H1 (cell line): ENCODE measurements around the gene NR1H2. TPM values are rescaled to one million over a fixed set of nuclear protein-coding genes. Genes with fewer than 3 reads are reported as not detected.

Experiments used
- CTCF ChIA-PET: fragments of 300-600 bp; sonication (Branson Sonifier 250); formaldehyde crosslinking; loops from one replicate; lab custom pipeline; 2021; ENCODE audit not compliant: partially characterized antibody; lab: Charles Lee
- POLR2A ChIA-PET: fragments of 300-600 bp; sonication (Branson Sonifier 250); formaldehyde crosslinking; loops from one replicate; lab custom pipeline; 2021; ENCODE audit warnings: inconsistent platforms; ENCODE audit not compliant: partially characterized antibody; lab: Charles Lee
- DNase-seq, 2 experiments: peaks; one replicate each; pipeline versions ENCODE4 v3.0.0 to v3.0.0-alpha.2; 2010 to 2022; ENCODE audit warnings: low spot score in 2 of 2, low read depth in 1 of 2, mixed read lengths in 1 of 2
- FAIRE-seq: peaks from 2 replicates; lab custom pipeline; 2011; peaks lifted over from hg19 to GRCh38; lab: Jason Lieb, UNC
- H2AFZ ChIP-seq: 2 replicates; pipeline ENCODE4 v1.8.1; 2012; ENCODE audit warnings: low read length, inconsistent platforms
- H2AK5ac ChIP-seq: 2 replicates; pipeline ENCODE4 v1.6.1; 2013; ENCODE audit warnings: low read depth, low read length
- H2BK120ac ChIP-seq: replicated peaks from 2 replicates; pipeline ENCODE3; 2013; ENCODE audit warnings: low read depth, low read length, inconsistent platforms
- H2BK12ac ChIP-seq: 2 replicates; pipeline ENCODE4 v1.6.1; 2013; ENCODE audit warnings: low read depth, low read length
- H2BK15ac ChIP-seq: 2 replicates; pipeline ENCODE4 v1.6.1; 2013; ENCODE audit warnings: low read length
- H2BK20ac ChIP-seq: 2 replicates; pipeline ENCODE4 v1.6.1; 2013; ENCODE audit warnings: low read length
- H2BK5ac ChIP-seq: 2 replicates; pipeline ENCODE4 v1.6.1; 2013; ENCODE audit warnings: low read depth, low read length
- H3K14ac ChIP-seq: 2 replicates; pipeline ENCODE4 v1.6.1; 2013; ENCODE audit warnings: inconsistent platforms; ENCODE audit not compliant: insufficient read length
- H3K18ac ChIP-seq: 2 replicates; pipeline ENCODE4 v1.6.1; 2013; ENCODE audit warnings: low read length; ENCODE audit errors: extremely low read depth
- H3K23ac ChIP-seq: 2 replicates; pipeline ENCODE4 v1.6.1; 2013; ENCODE audit warnings: inconsistent platforms; ENCODE audit not compliant: insufficient read length
- H3K23me2 ChIP-seq: 2 replicates; pipeline ENCODE4 v1.6.1; 2013; ENCODE audit warnings: low read depth, low read length
- H3K27ac ChIP-seq: 2 replicates; pipeline ENCODE4 v1.6.1; 2011; ENCODE audit warnings: low read depth, low read length, inconsistent platforms
- H3K27me3 ChIP-seq, 4 experiments: replicated peaks in 1 of 4; 1 replicate in 1 of 4; 2 replicates in 3 of 4; pipeline versions ENCODE4 v1.6.1 to v1.8.1; 2011 to 2013; ENCODE audit warnings: low read length in 3 of 4, mild to moderate bottlenecking in 3 of 4, inconsistent platforms in 2 of 4, mixed read lengths in 2 of 4, moderate library complexity in 1 of 4; ENCODE audit not compliant: control insufficient read depth in 3 of 4, insufficient read depth in 3 of 4; ENCODE audit errors: extremely low read depth in 1 of 4
- H3K36me3 ChIP-seq, 4 experiments: 2 replicates each; pipeline versions ENCODE4 v1.6.1 to v1.8.1; 2011 to 2013; ENCODE audit warnings: mild to moderate bottlenecking in 4 of 4, low read length in 3 of 4, moderate library complexity in 2 of 4, control low read depth in 1 of 4, inconsistent platforms in 1 of 4; ENCODE audit not compliant: insufficient read depth in 4 of 4, control insufficient read depth in 2 of 4
- H3K4ac ChIP-seq: replicated peaks from 2 replicates; pipeline ENCODE3; 2013; ENCODE audit warnings: low read length, low read depth, mixed read lengths, inconsistent platforms; ENCODE audit not compliant: insufficient read length
- H3K4me1 ChIP-seq, 4 experiments: replicated peaks in 1 of 4; 1 replicate in 1 of 4; 2 replicates in 3 of 4; pipeline versions ENCODE4 v1.6.1 to v1.8.1; 2011 to 2013; ENCODE audit warnings: low read length in 3 of 4, inconsistent platforms in 2 of 4, mixed read lengths in 1 of 4; ENCODE audit not compliant: insufficient read depth in 4 of 4, control insufficient read depth in 3 of 4
- H3K4me2 ChIP-seq, 2 experiments: 2 replicates each; pipeline versions ENCODE4 v1.6.1 to v1.8.1; 2011 to 2013; ENCODE audit warnings: low read depth in 2 of 2, low read length in 2 of 2, control low read depth in 1 of 2, inconsistent platforms in 1 of 2, mild to moderate bottlenecking in 1 of 2; ENCODE audit not compliant: insufficient read depth in 1 of 2
- H3K4me3 ChIP-seq, 4 experiments: fragments of 200-600, 300-600 bp in 1 of 4; sonication (generic), shearing (Covaris generic), sonication (Bioruptor Twin) in 1 of 4; 2 replicates each; pipeline versions ENCODE4 v1.5.1 to v1.8.1; 2011 to 2016; ENCODE audit warnings: low read length in 4 of 4, low read depth in 3 of 4, control low read depth in 2 of 4, inconsistent platforms in 2 of 4, mild to moderate bottlenecking in 2 of 4, mixed read lengths in 1 of 4, moderate library complexity in 1 of 4; ENCODE audit not compliant: insufficient read depth in 2 of 4; ENCODE audit errors: extremely low read depth in 1 of 4
- H3K56ac ChIP-seq: replicated peaks from 2 replicates; pipeline ENCODE3; 2013; ENCODE audit warnings: low read depth, mild to moderate bottlenecking, mixed read lengths, low read length, inconsistent platforms; ENCODE audit not compliant: insufficient read length
- H3K79me1 ChIP-seq: 2 replicates; pipeline ENCODE4 v1.6.1; 2013; ENCODE audit warnings: low read depth, low read length, control low read depth
- H3K79me2 ChIP-seq, 2 experiments: 2 replicates each; pipeline versions ENCODE4 v1.6.1 to v1.8.1; 2012 to 2013; ENCODE audit warnings: low read length in 2 of 2, mild to moderate bottlenecking in 2 of 2, inconsistent platforms in 1 of 2; ENCODE audit not compliant: insufficient read depth in 2 of 2, control insufficient read depth in 1 of 2
- H3K9ac ChIP-seq, 4 experiments: replicated peaks in 1 of 4; 1 replicate in 1 of 4; 2 replicates in 3 of 4; pipeline versions ENCODE4 v1.6.1 to v1.8.1; 2011 to 2013; ENCODE audit warnings: low read depth in 3 of 4, low read length in 3 of 4, control low read depth in 2 of 4, mild to moderate bottlenecking in 2 of 4, moderate library complexity in 2 of 4, inconsistent platforms in 1 of 4; ENCODE audit errors: extremely low read depth in 1 of 4
- H3K9me3 ChIP-seq, 2 experiments: 2 replicates each; pipeline versions ENCODE4 v1.6.1 to v1.8.1; 2012 to 2013; ENCODE audit warnings: mild to moderate bottlenecking in 2 of 2, moderate library complexity in 2 of 2, control low read depth in 1 of 2, inconsistent platforms in 1 of 2, low read depth in 1 of 2, low read length in 1 of 2, mixed read lengths in 1 of 2; ENCODE audit not compliant: insufficient read depth in 2 of 2
- H4K20me1 ChIP-seq, 2 experiments: replicated peaks in 1 of 2; 2 replicates each; pipeline versions ENCODE3 to v1.8.1; 2011 to 2013; ENCODE audit warnings: inconsistent platforms in 2 of 2, low read length in 2 of 2, mild to moderate bottlenecking in 1 of 2; ENCODE audit not compliant: insufficient read depth in 2 of 2, control insufficient read depth in 1 of 2
- H4K5ac ChIP-seq: 2 replicates; pipeline ENCODE4 v1.6.1; 2013; ENCODE audit warnings: low read length, low read depth, mixed read lengths, inconsistent platforms; ENCODE audit not compliant: insufficient read length
- H4K8ac ChIP-seq: 2 replicates; pipeline ENCODE4 v1.8.0; 2013; ENCODE audit warnings: mild to moderate bottlenecking, moderate library complexity, low read length, inconsistent platforms; ENCODE audit not compliant: insufficient read depth; ENCODE audit errors: extremely low read depth
- H4K91ac ChIP-seq: replicated peaks from 2 replicates; pipeline ENCODE3; 2013; ENCODE audit warnings: low read length, mixed read lengths, inconsistent platforms; ENCODE audit not compliant: insufficient read length
- ATF3 ChIP-seq: IDR thresholded peaks from 2 replicates; pipeline ENCODE4 v1.6.1; 2011; ENCODE audit warnings: low read depth, mild to moderate bottlenecking, low read length; ENCODE audit not compliant: insufficient read depth
- CBX8 ChIP-seq: fragments of 300-800, 300-1000 bp; sonication (generic); IDR thresholded peaks from 2 replicates; pipeline ENCODE4 v1.7.1; 2016; ENCODE audit warnings: low read depth, low read length, borderline replicate concordance
- HDAC2 ChIP-seq, 2 experiments: fragments of 300-600 bp in 1 of 2; sonication (generic) in 1 of 2; IDR thresholded peaks; 2 replicates each; pipeline ENCODE4 v1.6.1; 2011 to 2012; ENCODE audit warnings: low read depth in 2 of 2, low read length in 2 of 2, mild to moderate bottlenecking in 2 of 2, moderate library complexity in 2 of 2, borderline replicate concordance in 1 of 2, inconsistent platforms in 1 of 2
- USF2 ChIP-seq: IDR thresholded peaks from 2 replicates; pipeline ENCODE4 v1.6.1; 2011; ENCODE audit warnings: low read length, improper control_type of control experiment
- WGBS, 2 experiments: shearing (Covaris generic) in 1 of 2; methylation state at CpG; one replicate each; pipeline versions ENCODE4 v1.1.6 to v1.1.7; 2013 to 2015; ENCODE audit warnings: low lambda C conversion rate in 2 of 2, mixed read lengths in 2 of 2, inconsistent platforms in 1 of 2, low coverage in 1 of 2, missing lambda C conversion rate in 1 of 2; ENCODE audit not compliant: insufficient replicate concordance in 2 of 2, insufficient coverage in 1 of 2, insufficient read length in 1 of 2; ENCODE audit errors: extremely low coverage in 1 of 2, missing lambda C conversion rate in 1 of 2; 5-methylcytosine and 5-hydroxymethylcytosine counted together
- polyA plus RNA-seq, 7 experiments: library from polyadenylated mRNA; depleted of rRNA in 3 of 7; stranded (reverse) in 5 of 7; unstranded in 2 of 7; fragments of >200 nt in 5 of 7; fragments of 200-250 nt in 2 of 7; gene quantifications; 1 replicate in 5 of 7; 2 replicates in 1 of 7; 4 replicates in 1 of 7; pipeline versions ENCODE4 v1.2.1 to v1.2.3, GENCODE V29; 2011 to 2013; ENCODE audit warnings: missing spikeins in 2 of 7, mixed read lengths in 2 of 7
- total RNA-seq: library from RNA; stranded (reverse); fragmentation: NEBNext Ultra II Directional; extraction: Animal tissue kit (Norgen Biotek cat#: 25700); gene quantifications from 2 replicates; pipeline ENCODE4 v1.2.1, GENCODE V29; 2021
- TF ChIP-seq, protein P1 (sequence below), 3 experiments: IDR thresholded peaks; 1 replicate in 2 of 3; 2 replicates in 1 of 3; pipeline versions ENCODE4 v1.5.1 to v1.6.1; 2011; ENCODE audit warnings: low read length in 3 of 3, mild to moderate bottlenecking in 3 of 3, inconsistent platforms in 2 of 3, low read depth in 1 of 3, moderate library complexity in 1 of 3; ENCODE audit not compliant: insufficient read depth in 1 of 3; ENCODE audit errors: control extremely low read depth in 1 of 3

NR1H2 gene
- total and polyA plus RNA-seq, 2 of the 8 experiments (the other 6 are each of a cell fraction or from before 2014, with no cell fraction given) = 40.3 to 47.5 TPM

GRCh38 chr19:50401605-50402450 is 25.6 kb downstream of the NR1H2 start:
- CTCF ChIA-PET = interaction anchor here (0.5 to 1.3 kb wide), 6 partner anchors 10 to 273 kb away, joined by 3 to 6 read pairs (median 4); no protein-coding TSS in a partner anchor
- TF ChIP-seq ATF3 (no peak), HDAC2 (IDR thresholded peaks at IDR 0.05; ENCODE audit: borderline replicate concordance in 1 of 2, low read depth in 2 of 2, low read length in 2 of 2) (no peak), CBX8 (no peak), USF2 (no peak)
- TF ChIP-seq, protein P1, sequence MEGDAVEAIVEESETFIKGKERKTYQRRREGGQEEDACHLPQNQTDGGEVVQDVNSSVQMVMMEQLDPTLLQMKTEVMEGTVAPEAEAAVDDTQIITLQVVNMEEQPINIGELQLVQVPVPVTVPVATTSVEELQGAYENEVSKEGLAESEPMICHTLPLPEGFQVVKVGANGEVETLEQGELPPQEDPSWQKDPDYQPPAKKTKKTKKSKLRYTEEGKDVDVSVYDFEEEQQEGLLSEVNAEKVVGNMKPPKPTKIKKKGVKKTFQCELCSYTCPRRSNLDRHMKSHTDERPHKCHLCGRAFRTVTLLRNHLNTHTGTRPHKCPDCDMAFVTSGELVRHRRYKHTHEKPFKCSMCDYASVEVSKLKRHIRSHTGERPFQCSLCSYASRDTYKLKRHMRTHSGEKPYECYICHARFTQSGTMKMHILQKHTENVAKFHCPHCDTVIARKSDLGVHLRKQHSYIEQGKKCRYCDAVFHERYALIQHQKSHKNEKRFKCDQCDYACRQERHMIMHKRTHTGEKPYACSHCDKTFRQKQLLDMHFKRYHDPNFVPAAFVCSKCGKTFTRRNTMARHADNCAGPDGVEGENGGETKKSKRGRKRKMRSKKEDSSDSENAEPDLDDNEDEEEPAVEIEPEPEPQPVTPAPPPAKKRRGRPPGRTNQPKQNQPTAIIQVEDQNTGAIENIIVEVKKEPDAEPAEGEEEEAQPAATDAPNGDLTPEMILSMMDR (IDR thresholded peaks at IDR 0.05; ENCODE audit: control extremely low read depth in 1 of 3, insufficient read depth in 1 of 3, low read depth in 1 of 3, low read length in 3 of 3) = peak in 2 of 3 experiments; percentile 6; a peak in 2 of 4 replicates

More at GRCh38 chr19:50401605-50402450, 25.6 kb downstream of the NR1H2 start:
- Histone ChIP-seq H4K91ac (no peak overlapping the region), H2BK15ac (no peak overlapping the region), H3K4me2 (no peak overlapping the region), H3K79me2 (peaks cover 0 to 4% of the 10 kb centered on the region in 2 experiments; a peak in 1 of 4 replicates), H2BK120ac (no peak overlapping the region), H3K56ac (no peak overlapping the region), H3K4ac (no peak overlapping the region), H2AFZ (no peak overlapping the region), H4K20me1 (peaks cover 1 to 3% of the 10 kb centered on the region in 2 experiments), H3K36me3 (peaks cover 6 to 41% (median 24%) of the 10 kb centered on the region in 4 experiments), H3K14ac (no peak overlapping the region), H3K23me2 (no peaks in the 10 kb centered on the region), H2BK5ac (0 out of 2 replicates have a peak overlapping the region, but pooled peaks have one; percentile 16), H2AK5ac (no peak overlapping the region), H3K9me3 (no peaks in the 10 kb centered on the region), H2BK20ac (no peak overlapping the region), H3K4me1 (no peaks in the 10 kb centered on the region), H2BK12ac (no peak overlapping the region), H3K27ac (no peak overlapping the region), H4K8ac (peak overlapping the region; percentile 46; the same call in 1 of the 2 replicates), H3K4me3 (no peak overlapping the region), H3K9ac (no peak overlapping the region; a peak in 1 of 7 replicates), H3K23ac (no peak overlapping the region), H3K79me1 (peaks cover 3% of the 10 kb centered on the region; the same call in 1 of the 2 replicates), H4K5ac (no peak overlapping the region), H3K27me3 (no peaks in the 10 kb centered on the region), H3K18ac (no peak overlapping the region)
- DNase-seq (no peak), FAIRE-seq (no peak)
- POLR2A ChIA-PET = interaction anchor here (0.7 to 2.3 kb wide), 5 partner anchors 16 to 26 kb away, joined by 3 to 15 read pairs (median 3); partner anchors contain the start of genes POLD1 and SPIB
- 93% methylated on average over 32 of the region's 48 CpGs; no CpG with 5 or more reads in 1 of the 2 experiments for WGBS, 2 experiments
